B cell (primary cell): Measurements from ENCODE around the gene CACNA2D2. TPM values are rescaled to one million over a fixed set of nuclear protein-coding genes. Genes with fewer than 3 reads are reported as not detected.
A peak's percentile ranks its signal among the peaks of the same experiment; 100 is the strongest.

Experiments
- ATAC-seq: fragments of 200-7000 bp; cut with Tn5 transposase; one replicate; pipeline ENCODE4 v1.10.0; 2021; ENCODE audit warnings: low read depth, mild to moderate bottlenecking, moderate number of reproducible peaks, moderate library complexity
- CTCF ChIA-PET: fragments of 350-600 bp; sonication (Branson Sonifier 250); formaldehyde crosslinking; loops from one replicate; lab custom pipeline; 2021; ENCODE audit warnings: antibody characterized with exemption, inconsistent platforms; lab: Charles Lee
- POLR2A ChIA-PET: fragments of 350-600 bp; sonication (Branson Sonifier 250); formaldehyde crosslinking; loops from one replicate; lab custom pipeline; 2021; ENCODE audit warnings: antibody characterized with exemption; lab: Charles Lee
- DNase-seq: peaks from one replicate; pipeline ENCODE4 v3.0.0; 2013
- H2AFZ ChIP-seq: 2 replicates; pipeline ENCODE4 v1.6.1; 2012; ENCODE audit warnings: mild to moderate bottlenecking, low read depth, low read length; ENCODE audit not compliant: insufficient read depth, poor library complexity, severe bottlenecking
- H3K27ac ChIP-seq, 2 donors: 1 replicate in 1 of 2; 2 replicates in 1 of 2; pipeline ENCODE4 v1.5.1; 2012 to 2013; ENCODE audit warnings: low read length in 2 of 2, mild to moderate bottlenecking in 2 of 2, moderate library complexity in 1 of 2
- H3K27me3 ChIP-seq, 4 experiments: fragments of 200-600 bp in 1 of 4; sonication (generic) in 1 of 4; replicated peaks in 1 of 4; 1 replicate in 2 of 4; 2 replicates in 2 of 4; pipeline versions ENCODE4 v1.6.1 to v1.7.0; 2013 to 2016; ENCODE audit warnings: low read length in 3 of 4, mild to moderate bottlenecking in 2 of 4, mixed read lengths in 1 of 4, moderate library complexity in 1 of 4; ENCODE audit not compliant: insufficient read depth in 4 of 4, control insufficient read depth in 3 of 4; ENCODE audit errors: control extremely low read depth in 1 of 4
- H3K36me3 ChIP-seq, 2 experiments: replicated peaks in 1 of 2; 1 replicate in 1 of 2; 2 replicates in 1 of 2; pipeline versions ENCODE4 v1.6.1 to v1.7.1; 2013; ENCODE audit warnings: low read length in 1 of 2; ENCODE audit not compliant: insufficient read depth in 2 of 2, control insufficient read depth in 1 of 2; ENCODE audit errors: control extremely low read depth in 1 of 2, extremely low read depth in 1 of 2
- H3K4me1 ChIP-seq, 2 donors: fragments of 200-600 bp in 1 of 2; sonication (generic) in 1 of 2; 1 replicate in 1 of 2; 2 replicates in 1 of 2; pipeline versions ENCODE4 v1.5.1 to v1.6.1; 2013 to 2017; ENCODE audit warnings: low read length in 2 of 2; ENCODE audit not compliant: control insufficient read depth in 2 of 2, insufficient read depth in 2 of 2
- H3K4me2 ChIP-seq: replicated peaks from 2 replicates; pipeline ENCODE3; 2012; ENCODE audit warnings: mild to moderate bottlenecking, low read depth, low read length; ENCODE audit not compliant: poor library complexity, severe bottlenecking
- H3K4me3 ChIP-seq, 5 experiments: fragments of 200-600 bp in 1 of 5; sonication (generic) in 1 of 5; 1 replicate in 3 of 5; 2 replicates in 2 of 5; pipeline versions ENCODE4 v1.5.1 to v1.7.0; 2011 to 2016; ENCODE audit warnings: low read length in 4 of 5, mild to moderate bottlenecking in 4 of 5, low read depth in 2 of 5, control low read depth in 1 of 5, moderate library complexity in 1 of 5; ENCODE audit not compliant: insufficient read depth in 1 of 5; ENCODE audit errors: control extremely low read depth in 1 of 5, extremely low read depth in 1 of 5
- H3K79me2 ChIP-seq: fragments of 200-600 bp; sonication (generic); one replicate; pipeline ENCODE4 v1.6.0; 2016; ENCODE audit warnings: low read length; ENCODE audit not compliant: control insufficient read depth, insufficient read depth
- H3K9ac ChIP-seq: fragments of 200-600 bp; sonication (generic); 2 replicates; pipeline ENCODE4 v1.6.1; 2017; ENCODE audit warnings: mild to moderate bottlenecking, low read length, moderate library complexity
- H3K9me3 ChIP-seq, 3 donors: one replicate each; pipeline versions ENCODE4 v1.6.1 to v1.7.1; 2013; ENCODE audit warnings: low read length in 2 of 3; ENCODE audit not compliant: control insufficient read depth in 2 of 3, insufficient read depth in 1 of 3; ENCODE audit errors: control extremely low read depth in 1 of 3
- H4K20me1 ChIP-seq: 2 replicates; pipeline ENCODE4 v1.6.0; 2012; ENCODE audit warnings: mild to moderate bottlenecking, low read length; ENCODE audit not compliant: insufficient read depth, control insufficient read depth, poor library complexity, severe bottlenecking
- H3K27ac Mint-ChIP-seq: one replicate; pipeline ENCODE4 v1.8.0; 2021; ENCODE audit warnings: mixed read lengths
- H3K27me3 Mint-ChIP-seq: one replicate; pipeline ENCODE4 v1.8.0; 2021; ENCODE audit warnings: mixed read lengths
- H3K4me1 Mint-ChIP-seq: one replicate; pipeline ENCODE4 v1.8.0; 2021; ENCODE audit warnings: mixed read lengths
- H3K4me3 Mint-ChIP-seq: one replicate; pipeline ENCODE4 v1.8.0; 2021; ENCODE audit warnings: mixed read lengths
- H3K9me3 Mint-ChIP-seq: one replicate; pipeline ENCODE4 v1.8.0; 2022; ENCODE audit warnings: mixed read lengths; ENCODE audit not compliant: insufficient read depth
- CTCF ChIP-seq: fragments of 200-600 bp; IDR thresholded peaks from one replicate; pipeline ENCODE4 v1.8.0; 2022; ENCODE audit warnings: antibody characterized with exemption, mild to moderate bottlenecking
- EZH2 ChIP-seq: IDR thresholded peaks from 2 replicates; pipeline ENCODE4 v1.6.1; 2012; ENCODE audit warnings: borderline replicate concordance, low read depth, mild to moderate bottlenecking, moderate library complexity, low read length; ENCODE audit not compliant: insufficient read depth, poor library complexity, severe bottlenecking
- WGBS: methylation state at CpG from one replicate; pipeline ENCODE4 v1.1.5; 2013; ENCODE audit warnings: missing lambda C conversion rate; ENCODE audit not compliant: insufficient coverage; 5-methylcytosine and 5-hydroxymethylcytosine counted together
- intact Hi-C: fragments of 100-400 bp; cut with micrococcal nuclease; formaldehyde crosslinking; loops from one replicate; pipeline ENCODE4 v1.10.0; 2022
- polyA plus RNA-seq: library from polyadenylated mRNA; depleted of rRNA; stranded (reverse); fragments of >200 nt; gene quantifications from 2 replicates; pipeline ENCODE4 v1.2.3, GENCODE V29; 2012
- total RNA-seq, 2 donors: library from RNA; stranded (reverse); fragments of 120-200 nt in 1 of 2; gene quantifications; 1 replicate in 1 of 2; 2 replicates in 1 of 2; pipeline versions ENCODE4 v1.2.3 to v1.2.4, GENCODE V29; 2013 to 2022

Gene CACNA2D2
- total and polyA plus RNA-seq, 2 donors (not counting 1 experiment from before 2014, with no cell fraction given), result 0.69 to 1.2 TPM

GRCh38 chr3:50450209-50450921 is 53.1 kb downstream of the CACNA2D2 start:
- ChIA-PET CTCF (no interaction called here), POLR2A (no interaction called here)
- Histone ChIP-seq H3K36me3 (no peaks in the 10 kb centered on the region), H3K79me2 (no peaks in the 10 kb centered on the region), H3K4me1 (peaks cover 0 to 3% of the 10 kb centered on the region in 2 donors), H3K27me3 (no peaks in the 10 kb centered on the region), H3K9ac (no peak overlapping the region), H3K4me3 (no peak overlapping the region), H4K20me1 (no peaks in the 10 kb centered on the region), H3K27ac (no peak overlapping the region), H3K9me3 (no peaks in the 10 kb centered on the region), H2AFZ (peak overlapping the region; percentile 56), H3K4me2 (peak overlapping the region; percentile 56)
- H3K9me3 Mint-ChIP-seq, result no peaks in the 10 kb centered on the region
- peaks cover 6% of the 10 kb centered on the region for H3K27me3 Mint-ChIP-seq
- H3K4me1 Mint-ChIP-seq, result peaks cover 3% of the 10 kb centered on the region
- H3K27ac Mint-ChIP-seq, result no peak overlapping the region
- H3K4me3 Mint-ChIP-seq, result peak overlapping the region; percentile 39
- intact Hi-C loops, result no loop called here
- TF ChIP-seq EZH2, result no peak
- TF ChIP-seq CTCF, result no peak
- ATAC-seq, result no peak
- DNase-seq, result peak; percentile 20
- WGBS, result 38% methylated on average over 18 of the region's 29 CpGs

GRCh38 chr3:50448752-50449539 is 54.5 kb downstream of the CACNA2D2 start:
- no peak overlapping the region for H3K4me3 Mint-ChIP-seq
- WGBS, result 87% methylated on average over 9 of the region's 13 CpGs
- DNase-seq (no peak), ATAC-seq (no peak)
- H3K27me3 ChIP-seq, result no peaks in the 10 kb centered on the region
- H3K9me3 ChIP-seq, result no peaks in the 10 kb centered on the region
- peaks cover 0 to 3% of the 10 kb centered on the region in 2 donors for H3K4me1 ChIP-seq
- no peaks in the 10 kb centered on the region for H3K9me3 Mint-ChIP-seq
- no peak overlapping the region for H3K4me3 ChIP-seq
- no peak overlapping the region for H2AFZ ChIP-seq
- no peaks in the 10 kb centered on the region for H3K36me3 ChIP-seq
- H3K9ac ChIP-seq, result no peak overlapping the region
- peaks cover 6% of the 10 kb centered on the region for H3K27me3 Mint-ChIP-seq
- H3K4me2 ChIP-seq, result no peak overlapping the region
- H3K4me1 Mint-ChIP-seq, result peaks cover 3% of the 10 kb centered on the region
- ChIA-PET POLR2A (no interaction called here), CTCF (interaction anchor here (0.6 kb wide), 1 partner anchor 12 kb away, joined by 3 read pairs; no protein-coding TSS in a partner anchor)
- intact Hi-C loops, result no loop called here
- H3K27ac Mint-ChIP-seq, result no peak overlapping the region
- H4K20me1 ChIP-seq, result no peaks in the 10 kb centered on the region
- no peak for TF ChIP-seq EZH2
- TF ChIP-seq CTCF, result no peak
- no peaks in the 10 kb centered on the region for H3K79me2 ChIP-seq
- no peak overlapping the region for H3K27ac ChIP-seq
